Activated CD4-positive, alpha-beta T cell treated with anti-CD3 and anti-CD28 coated beads, Interleukin-2, amount 50 U/mL, for 16 hours (primary cell): Measurements from ENCODE around the gene PIK3CD.
A peak's percentile ranks its signal among the peaks of the same experiment; 100 is the strongest.
"Not testable (repeated sequence)": the region's sequence is repeated elsewhere in the genome, so short reads cannot be mapped to it uniquely, and the experiment has no call there.

Source experiments
- DNase-seq: peaks from one replicate; pipeline ENCODE4 v3.0.0-alpha.2; 2020

PIK3CD gene

GRCh38 chr1:9654834-9655723 lies 3.5 kb downstream of the PIK3CD start:
- peak; percentile 78 for DNase-seq

- peak; percentile 28 for DNase-seq
Observed at GRCh38 chr1:9655836-9656235, 4.3 kb downstream of the PIK3CD start.

DNA sequence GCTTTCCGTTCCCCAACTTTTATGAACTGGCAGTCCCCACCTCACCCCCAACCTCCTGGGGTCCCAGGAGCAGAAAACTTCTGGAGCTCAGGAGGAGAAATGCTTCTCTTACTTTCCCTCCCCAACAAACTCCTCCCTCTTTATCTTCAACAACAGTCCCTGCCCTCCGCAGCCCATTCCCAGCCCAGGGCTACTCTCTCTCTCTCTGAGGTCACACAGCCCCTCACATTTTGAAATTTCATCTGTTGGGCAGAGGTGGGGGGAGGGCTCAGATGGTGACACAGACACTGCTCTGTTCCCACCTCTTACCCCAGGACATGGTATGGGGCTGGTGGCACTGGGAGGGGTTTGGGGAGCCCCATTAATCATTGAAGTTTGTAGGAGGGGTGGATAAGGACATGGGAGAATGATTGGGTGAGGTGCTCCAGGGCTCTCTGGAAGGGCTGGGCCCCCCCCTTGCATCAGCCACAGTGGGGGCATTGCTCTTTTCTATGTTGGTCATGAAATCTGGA lies 6.0 kb downstream of the PIK3CD start:
- DNase-seq, result no peak

- DNase-seq, result peak; percentile 20
Observed at GRCh38 chr1:9658199-9658598, 6.7 kb downstream of the PIK3CD start.

GRCh38 chr1:9659328-9659727 lies 7.8 kb downstream of the PIK3CD start:
- no peak for DNase-seq

- DNase-seq, result no peak
Observed at GRCh38 chr1:9663257-9663656, 11.7 kb downstream of the PIK3CD start.

- no peak for DNase-seq
Observed at GRCh38 chr1:9665193-9665592, 13.7 kb downstream of the PIK3CD start.

- DNase-seq, result no peak
Observed at GRCh38 chr1:9668080-9668479, 16.5 kb downstream of the PIK3CD start.

DNA sequence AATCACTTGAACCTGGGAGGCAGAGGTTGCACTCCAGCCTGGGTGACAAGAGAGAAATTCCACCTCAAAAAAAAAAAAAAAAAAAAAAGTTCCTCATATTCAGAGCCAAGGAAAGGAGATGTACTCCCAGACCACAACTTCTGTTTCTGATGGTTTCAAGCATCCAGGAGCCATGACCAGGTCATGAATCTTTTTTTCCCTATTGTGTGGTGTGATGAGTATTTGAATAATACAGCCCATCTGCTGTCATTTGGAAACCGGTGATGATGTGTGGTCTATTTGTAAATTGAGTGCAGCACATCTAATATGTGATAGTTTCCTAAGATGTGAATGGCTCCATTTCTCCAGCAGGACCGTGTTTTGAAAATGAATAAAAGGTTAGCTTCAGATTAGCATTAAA lies 18.6 kb downstream of the PIK3CD start:
- peak; percentile 57 for DNase-seq

GRCh38 chr1:9671377-9672140 lies 20.0 kb downstream of the PIK3CD start:
- DNase-seq, result no peak

DNA sequence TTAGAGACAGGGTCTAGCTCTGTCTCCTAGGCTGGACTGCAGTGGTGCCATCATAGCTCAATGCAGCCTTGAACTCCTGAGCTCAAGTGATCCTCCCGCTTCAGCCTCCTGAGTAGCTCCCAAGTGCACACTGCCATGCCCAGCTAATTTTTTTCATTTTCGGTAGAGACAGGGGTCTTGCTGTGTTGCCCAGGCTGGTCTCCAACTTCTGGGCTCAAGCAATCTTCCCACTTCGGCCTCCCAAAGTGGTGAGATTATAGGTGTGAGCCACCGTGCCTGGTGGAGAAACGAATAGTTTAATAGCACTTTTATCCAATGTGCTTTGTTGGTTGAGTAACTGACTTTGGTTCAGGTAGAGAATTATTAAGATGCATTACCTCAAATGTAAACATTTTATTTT lies 20.9 kb downstream of the PIK3CD start:
- DNase-seq, result no peak

DNA sequence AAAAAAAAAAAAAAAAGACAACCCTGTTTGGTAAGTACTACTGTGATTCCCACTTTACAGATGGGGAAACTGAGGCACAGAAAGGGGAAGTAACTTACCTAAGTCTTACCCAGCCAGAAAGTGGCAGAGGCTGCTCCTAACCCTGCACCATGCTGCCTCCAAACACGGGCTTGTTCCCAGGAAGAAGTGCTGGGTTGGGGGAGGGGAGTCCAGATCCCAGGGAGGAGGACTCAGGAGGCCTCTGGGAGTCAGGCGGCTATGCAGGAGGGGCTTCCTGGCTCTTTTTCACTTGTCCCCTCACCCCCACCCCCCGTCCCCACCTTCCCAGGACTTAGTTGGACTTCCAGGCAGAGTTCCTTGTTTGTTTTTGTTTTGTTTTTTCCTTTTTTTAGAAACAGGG lies 23.9 kb downstream of the PIK3CD start:
- no peak for DNase-seq

GRCh38 chr1:9676128-9676527 lies 24.6 kb downstream of the PIK3CD start:
- DNase-seq, result not testable (repeated sequence)

GRCh38 chr1:9676815-9677393 lies 25.4 kb downstream of the PIK3CD start:
- DNase-seq, result no peak

DNA sequence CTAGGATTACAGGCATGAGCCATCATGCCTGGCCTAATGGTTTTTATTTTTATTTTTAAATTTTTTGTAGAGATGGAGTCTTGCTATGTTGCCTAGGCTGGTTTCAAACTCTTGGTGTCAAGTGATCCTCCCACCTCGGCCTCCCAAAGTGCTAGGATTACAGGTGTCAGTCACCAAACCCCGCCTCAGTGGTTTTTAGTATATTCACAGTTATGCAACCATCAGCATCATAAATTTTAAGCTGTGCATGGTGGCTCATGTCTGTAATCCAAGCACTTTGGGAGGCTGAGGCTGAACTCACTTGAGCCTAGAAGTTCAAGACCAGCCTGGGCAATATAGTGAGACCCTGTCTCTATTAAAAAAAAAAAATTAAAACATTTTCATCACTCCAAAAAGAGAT lies 28.6 kb downstream of the PIK3CD start:
- no peak for DNase-seq

- no peak for DNase-seq
Observed at GRCh38 chr1:9680828-9681227, 29.3 kb downstream of the PIK3CD start.

- DNase-seq, result no peak
Observed at GRCh38 chr1:9684801-9685200, 33.3 kb downstream of the PIK3CD start.

- DNase-seq, result peak; percentile 68
Observed at GRCh38 chr1:9687120-9687873, 35.8 kb downstream of the PIK3CD start.

DNA sequence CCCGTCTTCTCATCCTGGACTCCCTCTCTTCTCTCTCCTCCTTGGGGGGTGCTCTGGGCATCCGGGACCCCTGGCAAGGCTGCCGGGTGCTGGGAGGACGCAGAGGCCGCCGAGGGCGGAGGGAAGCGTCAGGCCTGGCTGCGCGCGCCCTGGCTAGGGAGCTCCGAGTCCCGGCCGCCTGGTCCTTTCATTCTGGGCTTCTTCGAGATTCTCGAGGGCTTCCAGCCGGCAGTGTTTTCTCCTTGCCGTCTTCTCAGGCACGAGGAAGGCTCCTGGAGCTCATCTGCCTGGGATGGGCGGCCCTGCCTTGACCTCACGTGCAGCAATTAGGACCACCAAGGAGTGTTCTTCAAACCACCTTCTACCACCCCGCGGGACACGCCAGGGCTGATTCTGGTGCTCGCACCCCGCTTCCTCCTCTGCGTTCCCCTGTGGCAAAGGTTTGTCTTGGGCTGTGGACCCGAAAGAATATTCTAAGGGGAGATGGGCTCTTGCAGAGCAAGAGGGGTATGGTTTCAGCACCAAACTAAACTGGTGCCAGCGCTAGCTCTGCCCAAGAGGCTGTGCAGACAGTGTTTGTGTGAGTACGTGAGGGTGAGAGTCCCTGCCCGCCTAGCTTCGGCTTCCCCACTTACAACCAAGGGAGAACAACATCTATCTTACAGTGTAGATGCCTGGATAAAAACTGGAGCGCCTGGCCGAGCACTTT lies 36.5 kb downstream of the PIK3CD start:
- no peak for DNase-seq

- DNase-seq, result no peak
Observed at GRCh38 chr1:9688599-9688998, 37.1 kb downstream of the PIK3CD start.

DNA sequence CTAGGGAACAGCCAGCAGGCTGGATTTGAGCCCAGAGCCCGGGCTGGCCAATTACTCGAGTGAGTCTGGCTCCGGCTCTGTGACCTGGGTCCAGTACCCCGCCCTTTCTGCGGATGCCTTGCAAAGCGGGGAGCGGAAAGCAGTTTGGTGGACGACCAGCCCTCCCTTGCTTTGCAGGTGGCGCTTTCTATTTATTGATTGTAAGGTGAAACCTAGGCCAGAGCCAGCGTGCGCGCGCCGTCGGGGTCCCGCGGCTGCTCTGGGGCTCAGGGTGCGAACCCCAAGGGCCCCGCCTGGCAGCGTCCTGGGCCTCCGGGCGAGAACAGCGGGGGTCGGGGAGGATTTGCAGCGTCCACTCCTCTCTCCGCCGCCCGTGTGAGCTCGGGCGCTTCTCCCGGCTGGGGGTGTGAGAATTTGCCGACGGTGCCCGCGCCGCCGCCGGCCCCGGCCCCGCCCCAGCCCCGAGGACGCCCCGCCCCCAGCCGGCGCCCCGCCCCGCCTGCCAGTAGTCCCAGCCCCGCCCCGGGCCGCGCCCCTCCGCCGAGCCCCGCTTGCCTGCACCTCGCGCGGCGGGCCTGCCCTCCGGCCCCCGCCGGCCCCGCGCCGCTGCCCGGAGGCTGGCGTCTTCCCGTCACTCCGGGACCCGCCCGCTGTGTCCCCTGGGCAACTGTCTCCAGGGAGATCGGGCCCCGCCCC lies 37.6 kb downstream of the PIK3CD start:
- peak; percentile 79 for DNase-seq
